HepG2 (cell line): ENCODE measurements around the gene GMEB2. TPM values are rescaled to one million over a fixed set of nuclear protein-coding genes. Genes with fewer than 3 reads are reported as not detected.
A peak's percentile ranks its signal among the peaks of the same experiment; 100 is the strongest.

Source experiments
- ELF1 ChIP-seq: sonication (generic); formaldehyde crosslinking; IDR thresholded peaks from 2 replicates; pipeline ENCODE4 v1.4.0; 2020; ENCODE audit warnings: missing genetic modification reagents
- FOXM1 ChIP-seq: sonication (generic); formaldehyde crosslinking; IDR thresholded peaks from 2 replicates; pipeline ENCODE4 v1.5.0; 2020; ENCODE audit warnings: missing genetic modification reagents
- NR2F6 ChIP-seq, 2 experiments: IDR thresholded peaks; 2 replicates each; pipeline ENCODE4 v1.6.1; 2016; ENCODE audit warnings: antibody characterized with exemption in 1 of 2, mild to moderate bottlenecking in 1 of 2
- U2AF1 ChIP-seq: fragments of 200-400 bp; formaldehyde crosslinking; optimal IDR thresholded peaks from 2 replicates; pipeline ENCODE3; 2017; ENCODE audit warnings: mild to moderate bottlenecking, low read depth, low read length
- ZNF282 ChIP-seq: fragments of 450-650 bp; IDR thresholded peaks from 2 replicates; pipeline ENCODE4 v1.6.1; 2018; ENCODE audit not compliant: partially characterized antibody
- polyA plus RNA-seq, 8 experiments: library from polyadenylated mRNA; depleted of rRNA in 3 of 8; stranded (reverse) in 7 of 8; unstranded in 1 of 8; fragments of >200 nt; fragmentation: Illumina TruSeq in 4 of 8; extraction: Trizol in 4 of 8; gene quantifications; 2 replicates each; pipeline versions ENCODE4 v1.2.1 to v1.2.3, GENCODE V29; 2011 to 2016; ENCODE audit warnings: low read depth in 4 of 8, missing spikeins in 1 of 8, mixed read lengths in 1 of 8; ENCODE audit not compliant: insufficient read depth in 1 of 8
- total RNA-seq, 5 experiments: library from RNA; depleted of rRNA; stranded (reverse); fragments of >200 nt; fragmentation: Illumina TruSeq; extraction: Trizol; gene quantifications; 2 replicates each; pipeline ENCODE4 v1.2.3, GENCODE V29; 2016; ENCODE audit warnings: low read depth in 1 of 5
- TF ChIP-seq, protein P1 (sequence below): fragments of 450-650 bp; IDR thresholded peaks from 2 replicates; pipeline ENCODE4 v1.6.1; 2017; ENCODE audit warnings: mild to moderate bottlenecking
- TF ChIP-seq, protein P2 (sequence below): IDR thresholded peaks from 2 replicates; pipeline ENCODE4 v1.6.1; 2016
- TF ChIP-seq, protein P3 (sequence below): sonication (generic); formaldehyde crosslinking; IDR thresholded peaks from 2 replicates; pipeline ENCODE4 v1.4.0; 2020; ENCODE audit warnings: missing genetic modification reagents
- TF ChIP-seq, protein P4 (sequence below): sonication (generic); formaldehyde crosslinking; IDR thresholded peaks from 2 replicates; pipeline ENCODE4 v1.4.0; 2020; ENCODE audit warnings: mild to moderate bottlenecking, missing genetic modification reagents, borderline replicate concordance
- TF ChIP-seq, protein P5 (sequence below): sonication (generic); formaldehyde crosslinking; IDR thresholded peaks from one replicate; pipeline ENCODE4 v1.5.1; 2020; ENCODE audit warnings: mild to moderate bottlenecking, missing genetic modification reagents; ENCODE audit errors: not compliant biosample characterization
- TF ChIP-seq, protein P6 (sequence below): sonication (generic); formaldehyde crosslinking; IDR thresholded peaks from 2 replicates; pipeline ENCODE4 v1.5.0; 2020; ENCODE audit warnings: missing genetic modification reagents, mild to moderate bottlenecking, borderline replicate concordance

GMEB2 gene
- total and polyA plus RNA-seq, 2 of the 13 experiments (the other 11 are each of a cell fraction or from before 2014, with no cell fraction given), result 10.6 to 12.4 TPM

GRCh38 chr20:63657937-63658748 is 31.2 kb upstream of the GMEB2 start, which contains the start of gene RTEL1 (continued):
- TF ChIP-seq, protein P1, sequence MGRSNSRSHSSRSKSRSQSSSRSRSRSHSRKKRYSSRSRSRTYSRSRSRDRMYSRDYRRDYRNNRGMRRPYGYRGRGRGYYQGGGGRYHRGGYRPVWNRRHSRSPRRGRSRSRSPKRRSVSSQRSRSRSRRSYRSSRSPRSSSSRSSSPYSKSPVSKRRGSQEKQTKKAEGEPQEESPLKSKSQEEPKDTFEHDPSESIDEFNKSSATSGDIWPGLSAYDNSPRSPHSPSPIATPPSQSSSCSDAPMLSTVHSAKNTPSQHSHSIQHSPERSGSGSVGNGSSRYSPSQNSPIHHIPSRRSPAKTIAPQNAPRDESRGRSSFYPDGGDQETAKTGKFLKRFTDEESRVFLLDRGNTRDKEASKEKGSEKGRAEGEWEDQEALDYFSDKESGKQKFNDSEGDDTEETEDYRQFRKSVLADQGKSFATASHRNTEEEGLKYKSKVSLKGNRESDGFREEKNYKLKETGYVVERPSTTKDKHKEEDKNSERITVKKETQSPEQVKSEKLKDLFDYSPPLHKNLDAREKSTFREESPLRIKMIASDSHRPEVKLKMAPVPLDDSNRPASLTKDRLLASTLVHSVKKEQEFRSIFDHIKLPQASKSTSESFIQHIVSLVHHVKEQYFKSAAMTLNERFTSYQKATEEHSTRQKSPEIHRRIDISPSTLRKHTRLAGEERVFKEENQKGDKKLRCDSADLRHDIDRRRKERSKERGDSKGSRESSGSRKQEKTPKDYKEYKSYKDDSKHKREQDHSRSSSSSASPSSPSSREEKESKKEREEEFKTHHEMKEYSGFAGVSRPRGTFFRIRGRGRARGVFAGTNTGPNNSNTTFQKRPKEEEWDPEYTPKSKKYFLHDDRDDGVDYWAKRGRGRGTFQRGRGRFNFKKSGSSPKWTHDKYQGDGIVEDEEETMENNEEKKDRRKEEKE, result no peak
- TF ChIP-seq, protein P2, sequence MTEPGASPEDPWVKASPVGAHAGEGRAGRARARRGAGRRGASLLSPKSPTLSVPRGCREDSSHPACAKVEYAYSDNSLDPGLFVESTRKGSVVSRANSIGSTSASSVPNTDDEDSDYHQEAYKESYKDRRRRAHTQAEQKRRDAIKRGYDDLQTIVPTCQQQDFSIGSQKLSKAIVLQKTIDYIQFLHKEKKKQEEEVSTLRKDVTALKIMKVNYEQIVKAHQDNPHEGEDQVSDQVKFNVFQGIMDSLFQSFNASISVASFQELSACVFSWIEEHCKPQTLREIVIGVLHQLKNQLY (CRISPR knock-in tag), result no peak
- TF ChIP-seq, protein P3, sequence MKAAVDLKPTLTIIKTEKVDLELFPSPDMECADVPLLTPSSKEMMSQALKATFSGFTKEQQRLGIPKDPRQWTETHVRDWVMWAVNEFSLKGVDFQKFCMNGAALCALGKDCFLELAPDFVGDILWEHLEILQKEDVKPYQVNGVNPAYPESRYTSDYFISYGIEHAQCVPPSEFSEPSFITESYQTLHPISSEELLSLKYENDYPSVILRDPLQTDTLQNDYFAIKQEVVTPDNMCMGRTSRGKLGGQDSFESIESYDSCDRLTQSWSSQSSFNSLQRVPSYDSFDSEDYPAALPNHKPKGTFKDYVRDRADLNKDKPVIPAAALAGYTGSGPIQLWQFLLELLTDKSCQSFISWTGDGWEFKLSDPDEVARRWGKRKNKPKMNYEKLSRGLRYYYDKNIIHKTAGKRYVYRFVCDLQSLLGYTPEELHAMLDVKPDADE (CRISPR knock-in tag), result peak; percentile 97; the same call in 1 of the 2 replicates
- TF ChIP-seq ELF1 (CRISPR knock-in tag), result peak; percentile 89
- TF ChIP-seq U2AF1, result peak; percentile 97
- TF ChIP-seq, protein P4, sequence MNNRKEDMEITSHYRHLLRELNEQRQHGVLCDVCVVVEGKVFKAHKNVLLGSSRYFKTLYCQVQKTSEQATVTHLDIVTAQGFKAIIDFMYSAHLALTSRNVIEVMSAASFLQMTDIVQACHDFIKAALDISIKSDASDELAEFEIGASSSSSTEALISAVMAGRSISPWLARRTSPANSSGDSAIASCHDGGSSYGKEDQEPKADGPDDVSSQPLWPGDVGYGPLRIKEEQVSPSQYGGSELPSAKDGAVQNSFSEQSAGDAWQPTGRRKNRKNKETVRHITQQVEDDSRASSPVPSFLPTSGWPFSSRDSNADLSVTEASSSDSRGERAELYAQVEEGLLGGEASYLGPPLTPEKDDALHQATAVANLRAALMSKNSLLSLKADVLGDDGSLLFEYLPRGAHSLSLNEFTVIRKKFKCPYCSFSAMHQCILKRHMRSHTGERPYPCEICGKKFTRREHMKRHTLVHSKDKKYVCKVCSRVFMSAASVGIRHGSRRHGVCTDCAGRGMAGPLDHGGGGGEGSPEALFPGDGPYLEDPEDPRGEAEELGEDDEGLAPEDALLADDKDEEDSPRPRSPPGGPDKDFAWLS (CRISPR knock-in tag), result peak; percentile 86; the same call in 1 of the 2 replicates
- TF ChIP-seq ZNF282, result no peak
- peak; percentile 89; the same call in 1 of the 2 replicates for TF ChIP-seq FOXM1 (CRISPR knock-in tag)
- TF ChIP-seq, protein P5, sequence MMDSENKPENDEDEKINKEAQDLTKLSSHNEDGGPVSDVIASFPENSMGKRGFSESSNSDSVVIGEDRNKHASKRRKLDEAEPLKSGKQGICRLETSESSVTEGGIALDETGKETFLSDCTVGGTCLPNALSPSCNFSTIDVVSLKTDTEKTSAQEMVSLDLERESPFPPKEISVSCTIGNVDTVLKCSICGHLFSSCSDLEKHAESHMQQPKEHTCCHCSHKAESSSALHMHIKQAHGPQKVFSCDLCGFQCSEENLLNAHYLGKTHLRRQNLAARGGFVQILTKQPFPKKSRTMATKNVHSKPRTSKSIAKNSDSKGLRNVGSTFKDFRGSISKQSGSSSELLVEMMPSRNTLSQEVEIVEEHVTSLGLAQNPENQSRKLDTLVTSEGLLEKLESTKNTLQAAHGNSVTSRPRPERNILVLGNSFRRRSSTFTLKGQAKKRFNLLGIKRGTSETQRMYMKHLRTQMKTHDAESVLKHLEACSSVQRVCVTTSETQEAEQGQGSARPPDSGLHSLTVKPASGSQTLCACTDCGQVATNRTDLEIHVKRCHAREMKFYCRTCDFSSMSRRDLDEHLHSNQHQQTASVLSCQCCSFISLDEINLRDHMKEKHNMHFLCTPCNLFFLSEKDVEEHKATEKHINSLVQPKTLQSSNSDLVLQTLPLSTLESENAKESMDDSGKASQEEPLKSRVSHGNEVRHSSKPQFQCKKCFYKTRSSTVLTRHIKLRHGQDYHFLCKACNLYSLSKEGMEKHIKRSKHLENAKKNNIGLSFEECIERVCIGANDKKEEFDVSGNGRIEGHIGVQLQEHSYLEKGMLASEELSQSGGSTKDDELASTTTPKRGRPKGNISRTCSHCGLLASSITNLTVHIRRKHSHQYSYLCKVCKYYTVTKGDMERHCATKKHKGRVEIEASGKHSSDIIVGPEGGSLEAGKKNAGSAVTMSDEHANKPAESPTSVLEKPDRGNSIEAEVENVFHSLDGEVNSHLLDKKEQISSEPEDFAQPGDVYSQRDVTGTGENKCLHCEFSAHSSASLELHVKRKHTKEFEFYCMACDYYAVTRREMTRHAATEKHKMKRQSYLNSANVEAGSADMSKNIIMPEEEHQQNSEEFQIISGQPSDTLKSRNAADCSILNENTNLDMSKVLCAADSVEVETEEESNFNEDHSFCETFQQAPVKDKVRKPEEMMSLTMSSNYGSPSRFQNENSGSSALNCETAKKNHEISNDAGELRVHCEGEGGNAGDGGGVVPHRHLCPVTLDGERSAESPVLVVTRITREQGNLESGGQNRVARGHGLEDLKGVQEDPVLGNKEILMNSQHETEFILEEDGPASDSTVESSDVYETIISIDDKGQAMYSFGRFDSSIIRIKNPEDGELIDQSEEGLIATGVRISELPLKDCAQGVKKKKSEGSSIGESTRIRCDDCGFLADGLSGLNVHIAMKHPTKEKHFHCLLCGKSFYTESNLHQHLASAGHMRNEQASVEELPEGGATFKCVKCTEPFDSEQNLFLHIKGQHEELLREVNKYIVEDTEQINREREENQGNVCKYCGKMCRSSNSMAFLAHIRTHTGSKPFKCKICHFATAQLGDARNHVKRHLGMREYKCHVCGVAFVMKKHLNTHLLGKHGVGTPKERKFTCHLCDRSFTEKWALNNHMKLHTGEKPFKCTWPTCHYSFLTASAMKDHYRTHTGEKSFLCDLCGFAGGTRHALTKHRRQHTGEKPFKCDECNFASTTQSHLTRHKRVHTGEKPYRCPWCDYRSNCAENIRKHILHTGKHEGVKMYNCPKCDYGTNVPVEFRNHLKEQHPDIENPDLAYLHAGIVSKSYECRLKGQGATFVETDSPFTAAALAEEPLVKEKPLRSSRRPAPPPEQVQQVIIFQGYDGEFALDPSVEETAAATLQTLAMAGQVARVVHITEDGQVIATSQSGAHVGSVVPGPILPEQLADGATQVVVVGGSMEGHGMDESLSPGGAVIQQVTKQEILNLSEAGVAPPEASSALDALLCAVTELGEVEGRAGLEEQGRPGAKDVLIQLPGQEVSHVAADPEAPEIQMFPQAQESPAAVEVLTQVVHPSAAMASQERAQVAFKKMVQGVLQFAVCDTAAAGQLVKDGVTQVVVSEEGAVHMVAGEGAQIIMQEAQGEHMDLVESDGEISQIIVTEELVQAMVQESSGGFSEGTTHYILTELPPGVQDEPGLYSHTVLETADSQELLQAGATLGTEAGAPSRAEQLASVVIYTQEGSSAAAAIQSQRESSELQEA (CRISPR knock-in tag), result peak; percentile 4
- TF ChIP-seq NR2F6 (IDR thresholded peaks at IDR 0.05), result peak; percentile 64; the same call in 1 of the 2 replicates
- 0 out of 2 replicates have a peak, but pooled peaks have one; percentile 38 for TF ChIP-seq NR2F6 (CRISPR knock-in tag; IDR thresholded peaks at IDR 0.05)
- TF ChIP-seq, protein P6, sequence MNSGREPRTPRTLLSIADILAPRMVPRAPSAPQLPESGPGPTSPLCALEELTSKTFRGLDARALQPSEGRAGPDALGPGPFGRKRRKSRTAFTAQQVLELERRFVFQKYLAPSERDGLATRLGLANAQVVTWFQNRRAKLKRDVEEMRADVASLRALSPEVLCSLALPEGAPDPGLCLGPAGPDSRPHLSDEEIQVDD (CRISPR knock-in tag), result peak; percentile 87; the same call in 1 of the 2 replicates
